CD4-positive, CD25-positive, alpha-beta regulatory T cell (primary cell): Measurements from ENCODE around the gene LHFPL2. TPM values are rescaled to one million over a fixed set of nuclear protein-coding genes. Genes with fewer than 3 reads are reported as not detected.

ENCODE experiments used
- ATAC-seq, 2 donors: fragments of 150-1000 bp; cut with Tn5 transposase; one replicate each; pipeline ENCODE4 v1.10.0; 2021; ENCODE audit warnings: low read depth in 2 of 2, moderate number of reproducible peaks in 2 of 2, moderate library complexity in 1 of 2
- DNase-seq, 3 donors: peaks; one replicate each; pipeline versions ENCODE4 v3.0.0 to v3.0.0-alpha.2; 2012 to 2022; ENCODE audit warnings: mixed read lengths in 1 of 3
- H3K27ac ChIP-seq: one replicate; pipeline ENCODE4 v1.7.0; 2013; ENCODE audit warnings: mild to moderate bottlenecking, low read length; ENCODE audit not compliant: insufficient read depth, poor library complexity, severe bottlenecking
- H3K27me3 ChIP-seq: one replicate; pipeline ENCODE4 v1.7.0; 2013; ENCODE audit warnings: low read length; ENCODE audit not compliant: control insufficient read depth, insufficient read depth
- H3K36me3 ChIP-seq: one replicate; pipeline ENCODE4 v1.7.0; 2013; ENCODE audit warnings: mild to moderate bottlenecking, low read length, moderate library complexity; ENCODE audit not compliant: control insufficient read depth, insufficient read depth
- H3K4me1 ChIP-seq: 2 replicates; pipeline ENCODE4 v1.7.0; 2013; ENCODE audit warnings: mild to moderate bottlenecking, low read length; ENCODE audit not compliant: insufficient read depth, control insufficient read depth, poor library complexity, severe bottlenecking
- H3K4me3 ChIP-seq: one replicate; pipeline ENCODE4 v1.7.0; 2013; ENCODE audit warnings: low read depth, mild to moderate bottlenecking, low read length, moderate library complexity
- H3K9me3 ChIP-seq, 2 experiments: 1 replicate in 1 of 2; 2 replicates in 1 of 2; pipeline ENCODE4 v1.7.0; 2013; ENCODE audit warnings: low read length in 2 of 2, mild to moderate bottlenecking in 1 of 2, moderate library complexity in 1 of 2; ENCODE audit not compliant: control insufficient read depth in 2 of 2
- H3K27ac Mint-ChIP-seq, 3 donors: one replicate each; pipeline ENCODE4 v1.8.0; 2020 to 2022; ENCODE audit warnings: mild to moderate bottlenecking in 3 of 3, mixed read lengths in 3 of 3, moderate library complexity in 2 of 3
- H3K27me3 Mint-ChIP-seq: one replicate; pipeline ENCODE4 v1.8.0; 2022; ENCODE audit warnings: mild to moderate bottlenecking, mixed read lengths
- H3K36me3 Mint-ChIP-seq: one replicate; pipeline ENCODE4 v1.8.0; 2020; ENCODE audit warnings: mixed read lengths
- H3K4me1 Mint-ChIP-seq, 4 donors: one replicate each; pipeline ENCODE4 v1.8.0; 2020 to 2022; ENCODE audit warnings: mixed read lengths in 4 of 4, mild to moderate bottlenecking in 1 of 4
- H3K4me3 Mint-ChIP-seq, 4 donors: one replicate each; pipeline ENCODE4 v1.8.0; 2020 to 2022; ENCODE audit warnings: mild to moderate bottlenecking in 4 of 4, mixed read lengths in 4 of 4, moderate library complexity in 3 of 4
- H3K9me3 Mint-ChIP-seq, 7 donors: one replicate each; pipeline ENCODE4 v1.8.0; 2020 to 2022; ENCODE audit warnings: mixed read lengths in 7 of 7, mild to moderate bottlenecking in 3 of 7, moderate library complexity in 2 of 7
- polyA plus RNA-seq, 4 donors: library from polyadenylated mRNA; unstranded; fragments of 300-500 nt; fragmentation: Illumina TruSeq; gene quantifications; one replicate each; pipeline ENCODE4 v1.2.3, GENCODE V29; 2021
- total RNA-seq: library from RNA; stranded (reverse); gene quantifications from one replicate; pipeline ENCODE4 v1.2.3, GENCODE V29; 2022

LHFPL2 gene
- total and polyA plus RNA-seq, 5 donors from 2014 or later: 0.11 to 0.47 (median 0.32) TPM

- peaks cover 3% of the 10 kb centered on the region for H3K27me3 ChIP-seq
- H3K36me3 Mint-ChIP-seq: no peaks in the 10 kb centered on the region
- no peak overlapping the region for H3K4me3 ChIP-seq
- no peaks in the 10 kb centered on the region for H3K4me1 Mint-ChIP-seq
- no peak overlapping the region for H3K4me3 Mint-ChIP-seq
- H3K27me3 Mint-ChIP-seq: peaks cover 10% of the 10 kb centered on the region
- ATAC-seq: no peak
- H3K36me3 ChIP-seq: no peaks in the 10 kb centered on the region
- no peak overlapping the region for H3K27ac ChIP-seq
- DNase-seq: no peak
- no peaks in the 10 kb centered on the region for H3K9me3 Mint-ChIP-seq
- H3K9me3 ChIP-seq: no peaks in the 10 kb centered on the region
- no peak overlapping the region for H3K27ac Mint-ChIP-seq
- H3K4me1 ChIP-seq: no peaks in the 10 kb centered on the region
Observed at GRCh38 chr5:78543292-78543691, 105.3 kb downstream of the LHFPL2 start.

GRCh38 chr5:78542321-78542840, 106.2 kb downstream of the LHFPL2 start:
- Histone ChIP-seq H3K27me3 (peaks cover 3% of the 10 kb centered on the region), H3K27ac (no peak overlapping the region), H3K4me3 (no peak overlapping the region), H3K4me1 (no peaks in the 10 kb centered on the region), H3K36me3 (no peaks in the 10 kb centered on the region), H3K9me3 (no peaks in the 10 kb centered on the region)
- H3K27ac Mint-ChIP-seq: no peak overlapping the region
- H3K4me3 Mint-ChIP-seq: no peak overlapping the region
- H3K27me3 Mint-ChIP-seq: peaks cover 10% of the 10 kb centered on the region
- no peaks in the 10 kb centered on the region for H3K4me1 Mint-ChIP-seq
- ATAC-seq: no peak
- no peak for DNase-seq
- H3K36me3 Mint-ChIP-seq: no peaks in the 10 kb centered on the region
- no peaks in the 10 kb centered on the region for H3K9me3 Mint-ChIP-seq

DNA sequence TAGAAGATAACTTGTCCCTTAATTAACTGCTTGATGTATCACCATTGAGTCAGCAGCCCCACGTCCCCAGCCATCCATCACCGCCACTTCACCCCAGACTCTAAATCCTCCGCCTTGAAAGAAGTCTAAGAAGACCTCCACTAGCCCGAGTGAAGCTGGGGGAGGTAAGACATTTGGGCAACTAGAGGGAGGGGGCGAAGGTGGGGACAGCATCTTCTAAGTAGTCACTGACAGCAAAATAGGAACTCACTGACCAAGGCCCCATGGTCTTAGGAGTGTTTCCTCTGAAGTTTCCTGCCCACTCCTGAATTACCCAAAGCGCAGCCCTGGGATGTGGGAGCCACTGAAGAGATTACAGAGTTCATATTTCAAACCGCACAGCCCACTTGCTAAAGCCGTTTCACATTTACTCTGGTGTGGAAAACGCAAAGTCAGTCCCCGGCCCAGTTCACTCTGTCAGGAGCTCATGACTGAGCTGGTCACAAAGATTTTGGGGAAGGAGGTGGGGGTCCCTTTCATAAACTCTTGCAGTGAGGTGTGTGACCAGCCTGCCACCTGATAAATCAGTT, 107.4 kb downstream of the LHFPL2 start:
- H3K9me3 Mint-ChIP-seq: no peaks in the 10 kb centered on the region
- H3K4me1 Mint-ChIP-seq: no peaks in the 10 kb centered on the region
- DNase-seq (no peak), ATAC-seq (no peak)
- Histone ChIP-seq H3K27me3 (peaks cover 5% of the 10 kb centered on the region), H3K4me3 (no peak overlapping the region), H3K4me1 (no peaks in the 10 kb centered on the region), H3K9me3 (no peaks in the 10 kb centered on the region), H3K36me3 (no peaks in the 10 kb centered on the region), H3K27ac (no peak overlapping the region)
- no peak overlapping the region for H3K4me3 Mint-ChIP-seq
- no peaks in the 10 kb centered on the region for H3K36me3 Mint-ChIP-seq
- peaks cover 16% of the 10 kb centered on the region for H3K27me3 Mint-ChIP-seq
- H3K27ac Mint-ChIP-seq: no peak overlapping the region

- H3K9me3 Mint-ChIP-seq: no peaks in the 10 kb centered on the region
- no peak for DNase-seq
Observed at GRCh38 chr5:78540335-78541085, 108.1 kb downstream of the LHFPL2 start.

GRCh38 chr5:78538240-78538850, 110.2 kb downstream of the LHFPL2 start:
- H3K4me3 ChIP-seq: no peak overlapping the region
- H3K27me3 Mint-ChIP-seq: peaks cover 10% of the 10 kb centered on the region
- no peaks in the 10 kb centered on the region for H3K36me3 Mint-ChIP-seq
- no peaks in the 10 kb centered on the region for H3K36me3 ChIP-seq
- H3K27ac ChIP-seq: no peak overlapping the region
- H3K9me3 Mint-ChIP-seq: peaks cover 0 to 2% (median 0%) of the 10 kb centered on the region in 7 donors
- no peaks in the 10 kb centered on the region for H3K4me1 ChIP-seq
- no peak for ATAC-seq
- H3K27me3 ChIP-seq: peaks cover 2% of the 10 kb centered on the region
- H3K27ac Mint-ChIP-seq: no peak overlapping the region
- no peak overlapping the region for H3K4me3 Mint-ChIP-seq
- H3K4me1 Mint-ChIP-seq: no peaks in the 10 kb centered on the region
- no peak for DNase-seq
- H3K9me3 ChIP-seq: no peaks in the 10 kb centered on the region

More at GRCh38 chr5:78540335-78541085, 108.1 kb downstream of the LHFPL2 start:
- peaks cover 16% of the 10 kb centered on the region for H3K27me3 Mint-ChIP-seq
- no peak for ATAC-seq
- no peaks in the 10 kb centered on the region for H3K4me1 Mint-ChIP-seq
- Histone ChIP-seq H3K4me1 (no peaks in the 10 kb centered on the region), H3K36me3 (no peaks in the 10 kb centered on the region), H3K27me3 (peaks cover 5% of the 10 kb centered on the region), H3K27ac (no peak overlapping the region), H3K9me3 (no peaks in the 10 kb centered on the region), H3K4me3 (no peak overlapping the region)
- no peak overlapping the region for H3K27ac Mint-ChIP-seq
- H3K4me3 Mint-ChIP-seq: no peak overlapping the region
- no peaks in the 10 kb centered on the region for H3K36me3 Mint-ChIP-seq

GRCh38 chr5:78537821-78538220, 110.8 kb downstream of the LHFPL2 start:
- DNase-seq (no peak), ATAC-seq (no peak)
- H3K9me3 Mint-ChIP-seq: peaks cover 0 to 2% (median 0%) of the 10 kb centered on the region in 7 donors
- no peaks in the 10 kb centered on the region for H3K4me1 ChIP-seq
- no peaks in the 10 kb centered on the region for H3K4me1 Mint-ChIP-seq
- H3K27ac ChIP-seq: no peak overlapping the region
- no peaks in the 10 kb centered on the region for H3K9me3 ChIP-seq
- peaks cover 2% of the 10 kb centered on the region for H3K27me3 ChIP-seq
- H3K27me3 Mint-ChIP-seq: peaks cover 12% of the 10 kb centered on the region
- H3K36me3 Mint-ChIP-seq: no peaks in the 10 kb centered on the region
- H3K4me3 Mint-ChIP-seq: no peak overlapping the region
- H3K4me3 ChIP-seq: no peak overlapping the region
- no peak overlapping the region for H3K27ac Mint-ChIP-seq
- no peaks in the 10 kb centered on the region for H3K36me3 ChIP-seq

DNA sequence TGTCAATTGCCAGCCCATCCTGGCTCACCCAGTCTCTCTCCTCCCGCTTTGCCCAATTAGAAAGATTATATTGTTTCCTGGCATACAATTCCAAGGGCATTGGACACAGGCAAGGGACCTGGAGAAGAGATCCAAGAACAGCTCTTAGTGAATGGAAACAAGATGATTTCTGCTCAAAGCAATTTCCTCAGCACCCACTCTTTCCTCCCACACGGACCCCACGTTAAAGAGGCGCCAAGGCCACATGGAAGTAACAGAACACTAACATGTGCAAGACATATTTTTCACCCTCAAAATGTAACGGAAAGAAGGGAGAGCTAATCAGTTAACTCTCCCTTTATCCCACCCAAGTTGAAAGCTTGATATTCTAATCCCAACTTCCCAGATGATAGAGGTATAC, 111.2 kb downstream of the LHFPL2 start:
- H3K36me3 ChIP-seq: no peaks in the 10 kb centered on the region
- no peak for ATAC-seq
- peaks cover 2% of the 10 kb centered on the region for H3K27me3 ChIP-seq
- no peaks in the 10 kb centered on the region for H3K9me3 ChIP-seq
- DNase-seq: no peak
- Mint-ChIP-seq H3K27ac (no peak overlapping the region), H3K4me3 (no peak overlapping the region), H3K4me1 (no peaks in the 10 kb centered on the region), H3K9me3 (peaks cover 0 to 2% (median 0%) of the 10 kb centered on the region in 7 donors), H3K36me3 (no peaks in the 10 kb centered on the region), H3K27me3 (peaks cover 16% of the 10 kb centered on the region)
- no peak overlapping the region for H3K4me3 ChIP-seq
- H3K27ac ChIP-seq: no peak overlapping the region
- no peaks in the 10 kb centered on the region for H3K4me1 ChIP-seq
